CD4-positive, alpha-beta T cell treated with Interleukin-4 for 4 hours (primary cell): ENCODE data around the gene ATP2B2.
A peak's percentile ranks its signal among the peaks of the same experiment; 100 is the strongest.

Source experiments
- DNase-seq: peaks from one replicate; pipeline ENCODE4 v3.0.0-alpha.2; 2020

Gene ATP2B2

DNA sequence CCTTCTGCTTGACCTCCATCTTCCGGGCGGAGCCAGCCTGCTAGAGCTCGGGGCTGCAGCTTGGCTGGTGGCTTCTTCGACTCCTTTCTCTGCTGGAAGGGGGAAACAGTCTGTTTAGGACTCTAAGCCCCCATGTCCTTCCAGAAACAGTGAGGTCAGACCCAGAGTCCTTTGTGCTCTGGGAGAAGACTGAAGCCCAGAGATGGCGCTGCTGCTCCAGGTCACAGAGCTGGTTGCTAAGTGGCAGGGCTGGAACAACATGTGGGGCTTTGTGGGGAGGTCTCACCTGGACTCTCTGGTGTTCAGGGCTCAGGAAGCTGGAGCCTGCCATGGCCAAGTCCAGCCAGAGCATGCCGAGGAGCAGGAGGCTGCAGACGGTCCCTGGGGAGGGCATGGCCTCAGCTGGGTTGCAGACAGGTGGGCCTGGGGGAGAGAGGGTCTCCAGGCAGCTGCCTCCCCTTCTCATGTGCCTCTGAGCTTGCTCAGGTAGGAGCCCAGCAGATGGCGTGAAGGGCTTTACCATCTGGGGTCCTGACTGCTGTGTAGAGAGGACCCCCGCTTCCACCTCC, 215.5 kb downstream of the ATP2B2 start:
- no peak for DNase-seq

DNA sequence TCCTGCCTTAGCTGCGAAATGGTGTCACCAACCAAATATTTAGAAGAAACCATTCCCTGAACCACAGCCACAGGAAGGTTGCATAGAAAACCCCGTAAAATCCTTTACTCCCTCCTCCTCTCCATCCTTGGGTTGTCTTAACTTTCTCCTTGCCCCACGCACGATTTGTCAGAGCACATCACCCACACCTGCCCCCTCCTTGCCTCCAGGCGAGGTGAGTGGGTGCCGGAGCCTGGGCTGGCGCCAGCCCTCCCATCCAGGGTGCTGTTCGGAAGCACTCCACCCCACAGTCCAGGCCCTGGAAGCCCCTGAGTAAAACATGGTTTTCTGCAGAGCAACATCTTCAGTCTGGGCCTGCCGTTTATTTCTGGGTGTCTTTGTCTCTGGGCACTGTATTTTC, 216.3 kb downstream of the ATP2B2 start:
- no peak for DNase-seq

DNA sequence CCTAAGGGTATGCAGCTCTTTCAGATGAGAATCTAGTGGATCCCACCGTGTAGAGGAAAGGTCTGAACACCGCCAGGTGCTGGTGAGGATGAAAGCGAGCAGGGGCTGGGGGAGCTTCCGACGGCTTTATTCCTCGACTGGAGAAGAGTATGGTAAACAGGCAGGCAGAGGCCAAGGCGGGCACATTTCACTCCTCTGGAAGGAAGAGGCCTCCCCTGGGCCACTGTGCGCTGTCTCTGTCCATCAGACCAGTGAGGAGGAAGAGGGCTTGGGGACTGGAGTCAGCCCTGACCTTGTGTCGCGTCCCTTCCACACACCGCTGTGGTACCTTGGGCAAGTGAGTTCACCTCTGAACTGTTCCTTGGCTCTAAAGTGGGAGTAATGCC, 216.8 kb downstream of the ATP2B2 start:
- no peak for DNase-seq

DNA sequence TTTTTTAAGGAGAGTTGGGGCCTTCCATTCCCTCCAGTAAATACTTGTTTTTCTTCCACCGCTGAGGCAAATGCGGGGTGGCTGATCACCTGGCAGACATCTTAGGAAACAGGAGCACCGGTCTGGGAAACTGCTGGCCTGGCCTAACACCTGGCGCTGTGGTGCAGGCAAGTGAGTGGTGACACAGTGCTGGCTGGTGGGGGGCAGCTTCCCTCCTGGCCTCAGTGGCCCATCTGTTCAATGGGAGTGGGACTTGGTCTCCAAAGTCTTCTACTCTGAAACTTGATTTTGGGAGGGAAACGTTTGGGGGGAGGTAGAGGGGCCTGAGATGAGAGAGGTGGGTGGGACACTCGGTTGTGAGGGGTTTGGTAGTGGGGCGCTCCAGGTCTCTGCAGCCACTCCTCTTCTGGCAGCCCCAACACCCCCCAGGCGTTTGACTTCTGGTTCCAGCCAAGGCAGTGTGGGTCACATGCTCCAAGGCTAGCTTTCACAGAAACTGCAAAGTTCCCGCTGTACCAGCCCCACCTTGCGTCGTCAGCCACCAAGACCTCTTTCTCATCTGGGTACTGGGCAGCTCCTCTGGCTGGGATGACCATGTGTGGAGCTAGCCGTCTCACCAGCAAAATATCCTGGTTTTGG, 217.3 kb downstream of the ATP2B2 start:
- DNase-seq = no peak

- peak; percentile 66 for DNase-seq
Measured at GRCh38 chr3:10286596-10287295, 218.6 kb downstream of the ATP2B2 start.

DNA sequence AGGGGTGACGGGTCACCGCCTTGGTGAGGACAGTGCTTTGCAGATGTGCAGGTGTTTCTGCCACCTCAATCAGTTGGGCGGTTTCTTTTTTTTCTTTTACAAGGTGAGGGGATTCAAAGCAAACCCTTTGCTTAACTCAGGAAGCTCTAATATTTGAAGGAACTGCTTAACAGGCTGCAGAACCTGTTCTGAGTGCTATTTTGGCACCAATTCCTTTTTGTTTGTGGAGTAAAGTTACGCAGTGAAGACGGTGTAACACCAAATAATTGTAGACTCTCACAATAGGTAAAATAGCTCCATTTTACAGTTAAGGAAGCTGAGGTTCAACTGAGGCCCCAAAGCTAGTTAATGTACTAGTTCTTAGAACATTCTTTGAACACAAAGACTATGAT, 219.3 kb downstream of the ATP2B2 start:
- no peak for DNase-seq

DNA sequence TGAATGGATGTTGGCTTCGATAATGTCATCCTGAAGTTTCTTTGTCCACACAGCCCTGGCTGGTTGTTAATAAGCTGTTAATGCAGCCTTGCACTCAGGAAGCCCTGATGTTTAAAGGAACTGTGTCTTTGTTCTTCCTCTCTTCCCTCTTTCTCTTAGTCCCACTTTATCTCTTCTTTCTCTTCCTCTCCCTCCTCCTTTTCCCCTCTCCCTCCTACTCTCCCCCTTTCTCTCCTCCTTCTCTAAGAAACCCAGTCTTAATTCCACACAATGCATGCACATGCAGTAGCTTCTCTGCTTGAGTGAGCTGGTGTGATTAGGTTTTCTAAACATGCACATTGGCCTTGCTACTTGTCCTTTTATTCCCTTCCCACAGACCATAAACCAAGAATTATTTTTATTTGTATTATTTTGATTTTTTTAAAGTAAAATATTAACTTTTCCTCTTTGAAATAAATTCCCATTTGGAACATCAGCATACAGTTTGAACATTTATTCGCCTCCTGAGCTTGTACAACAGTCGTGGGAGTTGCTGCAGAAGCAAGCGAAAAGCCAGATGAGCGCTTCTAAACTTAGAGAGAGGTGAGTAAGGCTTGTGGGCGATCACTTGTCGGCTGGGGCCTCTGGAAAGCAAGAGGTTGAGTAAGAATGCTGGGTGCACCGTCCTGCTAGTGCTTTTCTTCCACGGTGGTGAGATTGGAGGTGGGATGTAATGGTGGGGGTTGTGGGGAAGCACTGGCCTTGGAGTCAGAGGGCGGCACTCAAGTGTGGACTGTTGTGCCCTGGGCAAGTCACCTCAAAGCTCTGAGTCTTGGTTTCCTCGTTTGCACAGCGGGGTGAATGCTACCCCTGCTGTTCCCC, 219.9 kb downstream of the ATP2B2 start:
- DNase-seq = no peak

DNA sequence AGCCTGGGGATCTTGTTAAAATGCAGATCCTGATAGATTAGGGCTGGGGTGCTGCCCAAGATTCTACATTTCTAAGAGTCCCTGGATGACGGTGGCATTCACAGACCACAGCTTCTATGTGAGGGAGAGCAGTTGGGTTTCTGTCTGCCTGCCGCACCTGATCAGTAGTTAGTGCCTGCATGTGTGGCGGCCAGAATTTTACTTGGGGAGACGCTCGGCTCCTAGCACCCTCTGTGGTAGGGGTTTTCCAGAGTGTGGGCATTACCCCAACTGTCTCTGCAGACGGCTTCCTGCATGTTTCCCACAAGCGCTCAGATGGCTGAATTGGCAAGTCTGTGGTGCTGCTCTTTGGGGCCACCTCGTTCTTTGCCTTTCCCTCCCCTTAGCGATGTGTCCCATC, 220.9 kb downstream of the ATP2B2 start:
- peak; percentile 74 for DNase-seq

- DNase-seq = no peak
Measured at GRCh38 chr3:10283638-10284037, 221.7 kb downstream of the ATP2B2 start.

- no peak for DNase-seq
Measured at GRCh38 chr3:10281951-10282350, 223.4 kb downstream of the ATP2B2 start.

GRCh38 chr3:10280571-10280970, 224.8 kb downstream of the ATP2B2 start:
- no peak for DNase-seq

- no peak for DNase-seq
Measured at GRCh38 chr3:10280177-10280529, 225.2 kb downstream of the ATP2B2 start.

DNA sequence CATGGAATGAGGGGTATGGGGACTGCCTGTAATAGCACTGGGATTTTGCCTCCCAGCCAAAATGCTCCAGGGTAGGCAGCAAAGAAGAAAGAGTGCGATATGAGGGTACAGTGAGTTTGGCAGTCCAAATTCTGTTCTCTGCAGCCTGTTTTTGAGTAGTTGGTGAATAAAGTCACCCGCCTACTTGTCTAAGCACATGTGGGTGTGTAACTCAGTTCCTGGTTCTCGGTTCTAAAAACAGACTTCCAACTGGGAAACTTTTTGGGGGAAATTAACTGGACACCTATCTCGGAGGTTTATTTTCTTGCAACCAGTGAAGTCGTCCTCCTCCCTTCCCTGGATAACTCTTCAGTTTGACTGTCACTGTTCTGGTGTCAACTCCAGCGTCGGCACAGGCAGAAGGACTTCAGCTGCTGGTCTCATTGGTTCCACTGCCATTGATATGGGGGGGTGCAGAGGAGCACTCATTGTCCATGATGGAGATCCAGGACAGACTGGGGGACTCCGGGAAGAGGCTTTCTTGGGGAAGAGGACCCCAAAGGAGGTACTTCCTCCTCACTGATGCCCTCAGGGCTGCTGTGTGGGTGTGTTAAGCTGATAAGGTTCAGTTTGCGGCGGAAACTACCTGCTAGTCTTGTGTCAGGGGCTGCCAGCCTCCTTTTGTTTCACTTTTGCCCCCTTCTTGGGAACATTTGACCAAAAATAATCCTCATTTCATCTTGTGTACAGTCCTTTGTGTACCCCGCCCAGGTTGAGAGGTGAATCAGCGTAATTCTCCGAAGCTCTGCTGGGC, 225.8 kb downstream of the ATP2B2 start:
- DNase-seq = no peak

GRCh38 chr3:10278501-10278900, 226.9 kb downstream of the ATP2B2 start:
- no peak for DNase-seq

GRCh38 chr3:10277115-10277625, 228.2 kb downstream of the ATP2B2 start:
- DNase-seq = no peak

- DNase-seq = no peak
Measured at GRCh38 chr3:10274601-10275000, 230.8 kb downstream of the ATP2B2 start.
